CD14-positive monocyte (primary cell): Measurements from ENCODE around the gene ZBTB49. TPM values are rescaled to one million over a fixed set of nuclear protein-coding genes. Genes with fewer than 3 reads are reported as not detected.

ENCODE experiments used
- DNase-seq, 3 donors: peaks; one replicate each; pipeline ENCODE4 v3.0.0-alpha.2; 2011 to 2022
- H2AFZ ChIP-seq: 2 replicates; pipeline ENCODE4 v1.6.0; 2012; ENCODE audit warnings: mild to moderate bottlenecking, low read depth, low read length, inconsistent platforms; ENCODE audit not compliant: insufficient read depth, poor library complexity, severe bottlenecking
- H3K27ac ChIP-seq, 2 donors: 1 replicate in 1 of 2; 2 replicates in 1 of 2; pipeline ENCODE4 v1.5.1; 2012 to 2013; ENCODE audit warnings: low read length in 2 of 2, control low read depth in 1 of 2, inconsistent platforms in 1 of 2, low read depth in 1 of 2, mild to moderate bottlenecking in 1 of 2
- H3K27me3 ChIP-seq, 2 donors: one replicate each; pipeline versions ENCODE4 v1.6.0 to v1.6.1; 2011 to 2013; ENCODE audit warnings: low read length in 2 of 2; ENCODE audit not compliant: control insufficient read depth in 2 of 2, insufficient read depth in 2 of 2
- H3K36me3 ChIP-seq, 2 donors: replicated peaks in 1 of 2; 1 replicate in 1 of 2; 2 replicates in 1 of 2; pipeline versions ENCODE4 v1.5.1 to v1.6.1; 2012 to 2013; ENCODE audit warnings: low read length in 2 of 2, control low read depth in 1 of 2, inconsistent platforms in 1 of 2, mild to moderate bottlenecking in 1 of 2; ENCODE audit not compliant: insufficient read depth in 2 of 2, control insufficient read depth in 1 of 2
- H3K4me1 ChIP-seq, 2 donors: 1 replicate in 1 of 2; 2 replicates in 1 of 2; pipeline versions ENCODE4 v1.5.1 to v1.6.1; 2012 to 2013; ENCODE audit warnings: low read length in 2 of 2, control low read depth in 1 of 2, inconsistent platforms in 1 of 2, mild to moderate bottlenecking in 1 of 2, moderate library complexity in 1 of 2; ENCODE audit not compliant: insufficient read depth in 2 of 2, control insufficient read depth in 1 of 2
- H3K4me2 ChIP-seq: replicated peaks from 2 replicates; pipeline ENCODE3; 2012; ENCODE audit warnings: low read length, moderate library complexity, mild to moderate bottlenecking; ENCODE audit not compliant: poor library complexity, severe bottlenecking; ENCODE audit errors: extremely low read depth
- H3K4me3 ChIP-seq, 3 experiments: fragments of 200-600 bp in 1 of 3; sonication (generic) in 1 of 3; replicated peaks in 1 of 3; 1 replicate in 2 of 3; 2 replicates in 1 of 3; pipeline ENCODE4 v1.5.1; 2011 to 2013; ENCODE audit warnings: low read length in 3 of 3, mild to moderate bottlenecking in 3 of 3, control low read depth in 2 of 3, low read depth in 2 of 3, inconsistent platforms in 1 of 3, moderate library complexity in 1 of 3
- H3K79me2 ChIP-seq: 2 replicates; pipeline ENCODE4 v1.6.0; 2012; ENCODE audit warnings: mild to moderate bottlenecking, control low read depth, inconsistent platforms, low read length, moderate library complexity; ENCODE audit not compliant: insufficient read depth
- H3K9ac ChIP-seq: 2 replicates; pipeline ENCODE4 v1.6.0; 2017; ENCODE audit warnings: low read length, mild to moderate bottlenecking; ENCODE audit not compliant: insufficient read depth, poor library complexity, severe bottlenecking
- H3K9me3 ChIP-seq, 2 donors: replicated peaks in 1 of 2; 1 replicate in 1 of 2; 2 replicates in 1 of 2; pipeline versions ENCODE4 v1.5.1 to v1.6.1; 2012 to 2013; ENCODE audit warnings: low read length in 2 of 2, control low read depth in 1 of 2; ENCODE audit not compliant: control insufficient read depth in 1 of 2, insufficient read depth in 1 of 2
- H4K20me1 ChIP-seq: 2 replicates; pipeline ENCODE4 v1.6.0; 2012; ENCODE audit warnings: mild to moderate bottlenecking, low read length, control low read depth, moderate library complexity; ENCODE audit not compliant: insufficient read depth
- H3K27ac Mint-ChIP-seq, 7 donors: one replicate each; pipeline ENCODE4 v1.8.0; 2020; ENCODE audit warnings: mild to moderate bottlenecking in 7 of 7, mixed read lengths in 7 of 7, moderate library complexity in 6 of 7, inconsistent platforms in 2 of 7
- H3K27me3 Mint-ChIP-seq, 3 donors: one replicate each; pipeline ENCODE4 v1.8.0; 2021 to 2022; ENCODE audit warnings: low read depth in 3 of 3, mild to moderate bottlenecking in 3 of 3, mixed read lengths in 3 of 3, moderate library complexity in 3 of 3, inconsistent platforms in 1 of 3
- H3K36me3 Mint-ChIP-seq, 2 donors: one replicate each; pipeline ENCODE4 v1.8.0; 2020; ENCODE audit warnings: mixed read lengths in 2 of 2, inconsistent platforms in 1 of 2, mild to moderate bottlenecking in 1 of 2
- H3K4me1 Mint-ChIP-seq: one replicate; pipeline ENCODE4 v1.8.0; 2020; ENCODE audit warnings: mild to moderate bottlenecking, mixed read lengths
- H3K4me3 Mint-ChIP-seq, 2 donors: one replicate each; pipeline ENCODE4 v1.8.0; 2020; ENCODE audit warnings: mild to moderate bottlenecking in 2 of 2, mixed read lengths in 2 of 2, moderate library complexity in 1 of 2
- H3K9me3 Mint-ChIP-seq, 7 donors: one replicate each; pipeline ENCODE4 v1.8.0; 2020 to 2022; ENCODE audit warnings: mixed read lengths in 7 of 7, mild to moderate bottlenecking in 6 of 7, moderate library complexity in 6 of 7, inconsistent platforms in 2 of 7
- CTCF ChIP-seq: fragments of 200-600 bp; IDR thresholded peaks from one replicate; pipeline ENCODE4 v1.8.0; 2022; ENCODE audit warnings: antibody characterized with exemption, mild to moderate bottlenecking
- WGBS: methylation state at CpG from one replicate; pipeline ENCODE4 v1.1.5; 2013; ENCODE audit warnings: missing lambda C conversion rate; ENCODE audit not compliant: insufficient coverage; 5-methylcytosine and 5-hydroxymethylcytosine counted together
- intact Hi-C, 2 donors: fragments of 100-400 bp; cut with micrococcal nuclease; formaldehyde crosslinking; loops; one replicate each; pipeline versions ENCODE4 v1.15.0 to v1.15.1; 2023
- polyA plus RNA-seq, 3 donors: library from polyadenylated mRNA; depleted of rRNA in 1 of 3; unstranded in 2 of 3; stranded (reverse) in 1 of 3; fragments of 300-500 nt in 2 of 3; fragments of >200 nt in 1 of 3; fragmentation: Illumina TruSeq in 2 of 3; gene quantifications; 1 replicate in 2 of 3; 2 replicates in 1 of 3; pipeline ENCODE4 v1.2.3, GENCODE V29; 2012 to 2021

Gene ZBTB49
- polyA plus RNA-seq, 3 donors = 1.4 to 3.8 (median 1.7) TPM

- Histone ChIP-seq H3K4me1 (peaks cover 16 to 18% of the 10 kb centered on the region in 2 donors), H4K20me1 (no peaks in the 10 kb centered on the region), H3K36me3 (peaks cover 38 to 54% of the 10 kb centered on the region in 2 donors), H3K9me3 (no peaks in the 10 kb centered on the region), H3K27me3 (no peaks in the 10 kb centered on the region), H3K27ac (no peak overlapping the region), H3K4me2 (no peak overlapping the region), H3K9ac (no peak overlapping the region), H2AFZ (no peak overlapping the region), H3K4me3 (no peak overlapping the region), H3K79me2 (peaks cover 9% of the 10 kb centered on the region)
- peak overlapping the region in 3 of 7 donors; percentile 3 to 76 (median 55) for H3K27ac Mint-ChIP-seq
- H3K4me3 Mint-ChIP-seq = no peak overlapping the region
- TF ChIP-seq CTCF = no peak
- DNase-seq = no peak
- H3K9me3 Mint-ChIP-seq = peaks cover 0 to 2% (median 0%) of the 10 kb centered on the region in 7 donors
- H3K27me3 Mint-ChIP-seq = peaks cover 1 to 3% (median 1%) of the 10 kb centered on the region in 3 donors
- WGBS = 100% methylated on average over 1 of the region's 1 CpG
- intact Hi-C loops = loop anchor here in 1 of 2 donors (5.0 kb wide), 1 partner anchor 47 kb away; the partner anchor contains the start of genes LYAR and ZBTB49
- H3K4me1 Mint-ChIP-seq = peaks cover 20% of the 10 kb centered on the region
- peaks cover 48 to 57% of the 10 kb centered on the region in 2 donors for H3K36me3 Mint-ChIP-seq
These were observed 44.9 kb upstream of the ZBTB49 start for GRCh38 chr4:4245172-4245571.

- H3K4me2 ChIP-seq = peak overlapping the region; percentile 88
- H3K36me3 ChIP-seq = peaks cover 25 to 32% of the 10 kb centered on the region in 2 donors
- peak overlapping the region; percentile 96 to 97 for H3K27ac ChIP-seq
- peak overlapping the region; percentile 90 for H3K9ac ChIP-seq
- H3K9me3 Mint-ChIP-seq = peaks cover 0 to 2% (median 0%) of the 10 kb centered on the region in 7 donors
- peak overlapping the region; percentile 90 to 95 for H3K4me3 Mint-ChIP-seq
- peak overlapping the region; percentile 87 to 92 (median 87) for H3K4me3 ChIP-seq
- peaks cover 16 to 18% of the 10 kb centered on the region in 2 donors for H3K4me1 ChIP-seq
- no peaks in the 10 kb centered on the region for H3K27me3 ChIP-seq
- peaks cover 9% of the 10 kb centered on the region for H3K79me2 ChIP-seq
- no peaks in the 10 kb centered on the region for H4K20me1 ChIP-seq
- intact Hi-C loops = loop anchor here (2.0 to 5.0 kb wide), 2 partner anchors 43 to 45 kb away; partner anchors contain the start of genes LYAR (in 2 of the 2) and ZBTB49 (in 2 of the 2)
- no peak for TF ChIP-seq CTCF
- no peaks in the 10 kb centered on the region for H3K9me3 ChIP-seq
- WGBS = 0% methylated on average over 7 of the region's 12 CpGs
- peaks cover 20% of the 10 kb centered on the region for H3K4me1 Mint-ChIP-seq
- peak in 1 of 3 donors; percentile 18 for DNase-seq
- peaks cover 31 to 32% of the 10 kb centered on the region in 2 donors for H3K36me3 Mint-ChIP-seq
- H2AFZ ChIP-seq = peak overlapping the region; percentile 97
- H3K27me3 Mint-ChIP-seq = peaks cover 4 to 14% (median 4%) of the 10 kb centered on the region in 3 donors
- peak overlapping the region; percentile 98 to 100 (median 99) for H3K27ac Mint-ChIP-seq
These were observed 42.4 kb upstream of the ZBTB49 start for GRCh38 chr4:4247696-4248028.
